Measurements from ENCODE around the gene VWA8.

VWA8 gene

GRCh38 chr13:41696163-41697003, 264.5 kb downstream of the VWA8 start:
- DNase-seq (ENCODE audit: low read depth in 3 of 3, low spot score in 1 of 3) = no peak

- DNase-seq (ENCODE audit: low read depth in 3 of 3, low spot score in 1 of 3) = no peak
Measured at GRCh38 chr13:41694545-41695301, 266.2 kb downstream of the VWA8 start.

GRCh38 chr13:41693434-41693833, 267.5 kb downstream of the VWA8 start:
- DNase-seq (ENCODE audit: low read depth in 3 of 3, low spot score in 1 of 3) = no peak

- no peak for DNase-seq (ENCODE audit: low read depth in 3 of 3, low spot score in 1 of 3)
Measured at GRCh38 chr13:41691274-41691673, 269.6 kb downstream of the VWA8 start.

- DNase-seq (ENCODE audit: low read depth in 3 of 3, low spot score in 1 of 3) = no peak
Measured at GRCh38 chr13:41682766-41683165, 278.1 kb downstream of the VWA8 start.

GRCh38 chr13:41682001-41682400, 278.9 kb downstream of the VWA8 start:
- DNase-seq (ENCODE audit: low read depth in 3 of 3, low spot score in 1 of 3) = no peak

GRCh38 chr13:41681587-41681986, 279.3 kb downstream of the VWA8 start:
- no peak for DNase-seq (ENCODE audit: low read depth in 3 of 3, low spot score in 1 of 3)

GRCh38 chr13:41680900-41681299, 280.0 kb downstream of the VWA8 start:
- no peak for DNase-seq (ENCODE audit: low read depth in 3 of 3, low spot score in 1 of 3)

- no peak for DNase-seq (ENCODE audit: low read depth in 3 of 3, low spot score in 1 of 3)
Measured at GRCh38 chr13:41678848-41679247, 282.1 kb downstream of the VWA8 start.

- DNase-seq (ENCODE audit: low read depth in 3 of 3, low spot score in 1 of 3) = no peak
Measured at GRCh38 chr13:41678249-41678648, 282.7 kb downstream of the VWA8 start.

GRCh38 chr13:41675306-41675705, 285.6 kb downstream of the VWA8 start:
- DNase-seq (ENCODE audit: low read depth in 3 of 3, low spot score in 1 of 3) = no peak

- no peak for DNase-seq (ENCODE audit: low read depth in 3 of 3, low spot score in 1 of 3)
Measured at GRCh38 chr13:41674246-41674645, 286.7 kb downstream of the VWA8 start.

- no peak for DNase-seq (ENCODE audit: low read depth in 3 of 3, low spot score in 1 of 3)
Measured at GRCh38 chr13:41673640-41674039, 287.3 kb downstream of the VWA8 start.

- no peak for DNase-seq (ENCODE audit: low read depth in 3 of 3, low spot score in 1 of 3)
Measured at GRCh38 chr13:41670873-41671443, 290.0 kb downstream of the VWA8 start.

GRCh38 chr13:41668130-41668757, 292.7 kb downstream of the VWA8 start:
- DNase-seq (ENCODE audit: low read depth in 3 of 3, low spot score in 1 of 3) = no peak

GRCh38 chr13:41666644-41667043, 294.3 kb downstream of the VWA8 start:
- no peak for DNase-seq (ENCODE audit: low read depth in 3 of 3, low spot score in 1 of 3)

GRCh38 chr13:41660411-41660810, 300.5 kb downstream of the VWA8 start:
- no peak for DNase-seq (ENCODE audit: low read depth in 3 of 3, low spot score in 1 of 3)

GRCh38 chr13:41658057-41658661, 302.8 kb downstream of the VWA8 start:
- no peak for DNase-seq (ENCODE audit: low read depth in 3 of 3, low spot score in 1 of 3)

- no peak for DNase-seq (ENCODE audit: low read depth in 3 of 3, low spot score in 1 of 3)
Measured at GRCh38 chr13:41655997-41656396, 304.9 kb downstream of the VWA8 start.

GRCh38 chr13:41654796-41655195, 306.1 kb downstream of the VWA8 start:
- DNase-seq (ENCODE audit: low read depth in 3 of 3, low spot score in 1 of 3) = no peak

GRCh38 chr13:41652735-41653361, 308.1 kb downstream of the VWA8 start:
- no peak for DNase-seq (ENCODE audit: low read depth in 3 of 3, low spot score in 1 of 3)
